Measurements from ENCODE around the gene MPDZ. TPM values are rescaled to one million over a fixed set of nuclear protein-coding genes. Genes with fewer than 3 reads are reported as not detected.

MPDZ gene
- total and polyA plus RNA-seq, 2 of the 13 experiments (the other 11 are each of a cell fraction or from before 2014, with no cell fraction given), result 12.4 to 14.7 TPM

DNA sequence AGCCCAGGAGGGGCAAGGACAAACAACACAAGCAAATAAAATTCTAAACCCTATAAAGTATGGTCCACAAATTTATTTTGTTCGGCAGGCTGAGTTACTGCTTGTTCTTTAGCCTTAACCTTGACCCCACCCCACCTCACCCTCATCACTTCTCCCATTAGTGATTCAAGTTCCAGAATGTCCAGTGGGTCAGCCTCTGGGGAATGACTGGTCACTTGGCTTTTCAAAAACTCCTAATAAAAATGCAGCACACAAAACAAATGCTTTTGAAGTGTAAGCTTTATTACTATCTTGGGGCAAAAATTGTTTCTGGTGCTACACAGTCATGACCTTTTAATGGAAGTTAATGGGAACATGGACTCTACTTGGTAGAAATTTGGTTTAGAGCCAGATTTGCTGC lies 142.1 kb downstream of the MPDZ start:
- no peaks in the 10 kb centered on the region for H3K4me1 ChIP-seq (ENCODE audit: insufficient read depth, low read length)
- no peaks in the 10 kb centered on the region for H3K9me3 ChIP-seq (ENCODE audit: low read length)
- POLR2A ChIA-PET, result no interaction called here
- H3K36me3 ChIP-seq (replicated peaks in 1 of 2; ENCODE audit: control insufficient read depth in 1 of 2, insufficient read depth in 2 of 2, low read length in 2 of 2), result peaks cover 3 to 4% of the 10 kb centered on the region in 2 experiments; a peak in 3 of 5 replicates
- CTCF ChIA-PET (ENCODE audit: low intra/inter-chr PET ratio, low total read pairs), result no interaction called here
- in situ Hi-C loops (cut with HindIII; ENCODE audit: extremely low pct_ligation_motif_present, low pct_unique_long_range_greater_than_20kb), result no loop called here
- 85% methylated on average over 1 of the region's 1 CpG for WGBS (ENCODE audit: low lambda C conversion rate)
- no peak overlapping the region for H2AFZ ChIP-seq (ENCODE audit: low read length)
- TF ChIP-seq EEA1 (CRISPR knock-in tag; IDR thresholded peaks at IDR 0.05; ENCODE audit: borderline replicate concordance) (no peak), TP53 (CRISPR knock-in tag; conservative IDR thresholded peaks at IDR 0.05) (no peak), RARA (CRISPR knock-in tag; IDR thresholded peaks at IDR 0.05) (no peak)
- H3K79me2 ChIP-seq (ENCODE audit: insufficient read depth, low read length), result no peaks in the 10 kb centered on the region
- no peak overlapping the region for H3K4me2 ChIP-seq (ENCODE audit: low read depth, low read length)
- ATAC-seq (no peak), DNase-seq (ENCODE audit: low spot score) (no peak), FAIRE-seq (no peak)
- no peaks in the 10 kb centered on the region for H3K27me3 ChIP-seq (ENCODE audit: control insufficient read depth in 1 of 2, insufficient read depth in 2 of 2, low read length in 2 of 2)
- BruUV-seq (replicated peaks), result no TSS peak
- no peaks in the 10 kb centered on the region for H4K20me1 ChIP-seq (ENCODE audit: insufficient read depth, low read length)
- H3K27ac ChIP-seq (ENCODE audit: extremely low read length, insufficient read depth, low read length), result no peak overlapping the region
- no peak overlapping the region for H3K9ac ChIP-seq (ENCODE audit: insufficient read depth, low read depth, low read length)
- H3K4me3 ChIP-seq (replicated peaks in 1 of 3; ENCODE audit: insufficient read depth in 1 of 3, low read depth in 2 of 3, low read length in 3 of 3), result no peak overlapping the region
- intact Hi-C loops (cut with micrococcal nuclease; ENCODE audit: unreplicated experiment), result no loop called here

DNA sequence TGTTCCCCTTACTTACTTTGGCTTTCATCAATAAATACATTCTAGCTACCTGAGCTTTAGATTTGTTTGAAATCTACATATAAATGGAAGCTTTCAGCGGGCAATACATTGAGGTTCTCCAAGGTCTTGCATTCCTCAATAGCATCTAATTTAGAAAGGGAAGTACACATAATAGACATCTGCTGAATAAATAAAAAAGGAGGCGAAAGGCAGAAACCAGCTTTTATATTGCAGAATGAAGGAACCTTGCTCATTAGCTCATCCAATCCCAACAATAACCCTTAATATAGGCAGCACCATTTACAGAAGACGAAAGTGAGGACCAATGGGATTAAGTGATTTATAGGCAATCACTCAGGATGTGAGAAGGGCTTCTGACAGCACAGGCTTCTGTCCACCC lies 147.5 kb downstream of the MPDZ start:
- TF ChIP-seq YEATS2 (CRISPR knock-in tag; IDR thresholded peaks at IDR 0.05; ENCODE audit: borderline replicate concordance), result no peak
- no peak for TF ChIP-seq ZNF326 (CRISPR knock-in tag; IDR thresholded peaks at IDR 0.05; ENCODE audit: borderline replicate concordance)
- no peak for TF ChIP-seq ZNF235 (CRISPR knock-in tag; IDR thresholded peaks at IDR 0.05; ENCODE audit: borderline replicate concordance)
- TF ChIP-seq ZNF766 (CRISPR knock-in tag; IDR thresholded peaks at IDR 0.05; ENCODE audit: borderline replicate concordance), result no peak
- no peak for TF ChIP-seq KLF15 (CRISPR knock-in tag; IDR thresholded peaks at IDR 0.05; ENCODE audit: borderline replicate concordance)
- TF ChIP-seq ZNF562 (CRISPR knock-in tag; IDR thresholded peaks at IDR 0.05; ENCODE audit: borderline replicate concordance), result no peak
- TF ChIP-seq, protein P1, sequence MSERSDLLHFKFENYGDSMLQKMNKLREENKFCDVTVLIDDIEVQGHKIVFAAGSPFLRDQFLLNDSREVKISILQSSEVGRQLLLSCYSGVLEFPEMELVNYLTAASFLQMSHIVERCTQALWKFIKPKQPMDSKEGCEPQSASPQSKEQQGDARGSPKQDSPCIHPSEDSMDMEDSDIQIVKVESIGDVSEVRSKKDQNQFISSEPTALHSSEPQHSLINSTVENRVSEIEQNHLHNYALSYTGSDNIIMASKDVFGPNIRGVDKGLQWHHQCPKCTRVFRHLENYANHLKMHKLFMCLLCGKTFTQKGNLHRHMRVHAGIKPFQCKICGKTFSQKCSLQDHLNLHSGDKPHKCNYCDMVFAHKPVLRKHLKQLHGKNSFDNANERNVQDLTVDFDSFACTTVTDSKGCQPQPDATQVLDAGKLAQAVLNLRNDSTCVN (CRISPR knock-in tag; IDR thresholded peaks at IDR 0.05; ENCODE audit: borderline replicate concordance), result no peak
- TF ChIP-seq ATAD3A (CRISPR knock-in tag; IDR thresholded peaks at IDR 0.05), result no peak

More for the DNA sequence above, 147.5 kb downstream of the MPDZ start:
- Histone ChIP-seq H3K36me3 (replicated peaks in 1 of 2; ENCODE audit: control insufficient read depth in 1 of 2, insufficient read depth in 2 of 2, low read length in 2 of 2) (peaks cover 4 to 8% of the 10 kb centered on the region in 2 experiments; a peak in 3 of 5 replicates), H3K27ac (ENCODE audit: extremely low read length, insufficient read depth, low read length) (no peak overlapping the region), H3K4me1 (ENCODE audit: insufficient read depth, low read length) (no peaks in the 10 kb centered on the region), H3K9me3 (ENCODE audit: low read length) (no peaks in the 10 kb centered on the region), H2AFZ (ENCODE audit: low read length) (no peak overlapping the region), H3K9ac (ENCODE audit: insufficient read depth, low read depth, low read length) (no peak overlapping the region), H4K20me1 (ENCODE audit: insufficient read depth, low read length) (no peaks in the 10 kb centered on the region), H3K79me2 (ENCODE audit: insufficient read depth, low read length) (no peaks in the 10 kb centered on the region), H3K27me3 (ENCODE audit: control insufficient read depth in 1 of 2, insufficient read depth in 2 of 2, low read length in 2 of 2) (no peaks in the 10 kb centered on the region), H3K4me2 (ENCODE audit: low read depth, low read length) (no peak overlapping the region), H3K4me3 (replicated peaks in 1 of 3; ENCODE audit: insufficient read depth in 1 of 3, low read depth in 2 of 3, low read length in 3 of 3) (no peak overlapping the region)
- in situ Hi-C loops (cut with HindIII; ENCODE audit: extremely low pct_ligation_motif_present, low pct_unique_long_range_greater_than_20kb), result no loop called here
- intact Hi-C loops (cut with micrococcal nuclease; ENCODE audit: unreplicated experiment), result no loop called here
- POLR2A ChIA-PET, result no interaction called here
- 97% methylated on average over 3 of the region's 3 CpGs for WGBS (ENCODE audit: low lambda C conversion rate)
- FAIRE-seq, result no peak
- no TSS peak for BruUV-seq (replicated peaks)
- DNase-seq (ENCODE audit: low spot score), result no peak
- CTCF ChIA-PET (ENCODE audit: low intra/inter-chr PET ratio, low total read pairs), result no interaction called here
- ATAC-seq, result no peak
